Measurements from ENCODE around the gene EVPLL. TPM values are rescaled to one million over a fixed set of nuclear protein-coding genes. Genes with fewer than 3 reads are reported as not detected.
"Not testable (repeated sequence)": the region's sequence is repeated elsewhere in the genome, so short reads cannot be mapped to it uniquely, and the experiment has no call there.

EVPLL gene
- total RNA-seq, 1 experiment from 2014 or later, result 0.61 TPM

- H3K79me1 ChIP-seq (ENCODE audit: insufficient read depth, low read depth, low read length, poor library complexity, severe bottlenecking), result no peaks in the 10 kb centered on the region
- H3K9ac ChIP-seq (ENCODE audit: extremely low read depth, insufficient read length, low read length), result no peak overlapping the region
- H4K8ac ChIP-seq (replicated peaks; ENCODE audit: insufficient read length, low read depth, low read length), result no peak overlapping the region
- no peak overlapping the region for H2AFZ ChIP-seq (ENCODE audit: low read length)
- no peak overlapping the region for H3K4ac ChIP-seq (ENCODE audit: low read depth, low read length)
- no peak overlapping the region for H2BK12ac ChIP-seq (ENCODE audit: insufficient read length, low read depth, low read length)
- H3K4me1 ChIP-seq (ENCODE audit: insufficient read depth, low read length), result no peaks in the 10 kb centered on the region
- no peak overlapping the region for H2BK120ac ChIP-seq (ENCODE audit: low read depth, low read length, poor library complexity, severe bottlenecking)
- H4K5ac ChIP-seq (ENCODE audit: insufficient read length, low read depth, low read length), result no peak overlapping the region
- peak overlapping the region; percentile 80; the same call in 1 of the 2 replicates for H3K14ac ChIP-seq (ENCODE audit: insufficient read depth, low read length)
- no peak overlapping the region for H2BK20ac ChIP-seq (ENCODE audit: low read depth, low read length, poor library complexity, severe bottlenecking)
- H3K18ac ChIP-seq (ENCODE audit: insufficient read length, low read depth, low read length), result no peak overlapping the region
- no peak overlapping the region for H4K91ac ChIP-seq (ENCODE audit: insufficient read length, low read depth, low read length)
- no peak overlapping the region; a peak in 1 of 5 replicates for H3K4me3 Mint-ChIP-seq
- H2BK15ac ChIP-seq (ENCODE audit: low read depth, low read length), result no peak overlapping the region
- WGBS (ENCODE audit: extremely low coverage, insufficient read length, low lambda C conversion rate), result no CpG with 5 or more reads among the region's 36 CpGs
- H3K56ac ChIP-seq (ENCODE audit: insufficient read length, low read depth, low read length), result no peak overlapping the region
- no peaks in the 10 kb centered on the region for H3K23me2 ChIP-seq (ENCODE audit: insufficient read length, low read depth, low read length, poor library complexity, severe bottlenecking)
- H2BK5ac ChIP-seq (ENCODE audit: insufficient read length, low read length), result no peak overlapping the region
- no peaks in the 10 kb centered on the region for H3K36me3 Mint-ChIP-seq (ENCODE audit: insufficient read depth in 1 of 3, low read depth in 3 of 3)
- no peak for TF ChIP-seq CTCF (conservative IDR thresholded peaks at IDR 0.05)
- H3K27me3 Mint-ChIP-seq (ENCODE audit: low read depth), result peaks cover 13% of the 10 kb centered on the region
- peak; percentile 44 for DNase-seq
- no peaks in the 10 kb centered on the region for H3K9me3 ChIP-seq (ENCODE audit: control insufficient read depth, low read depth, low read length)
- no peak overlapping the region for H3K23ac ChIP-seq (ENCODE audit: insufficient read length, low read depth, low read length)
- no peak overlapping the region for H3K27ac ChIP-seq (ENCODE audit: insufficient read length, low read depth, low read length)
- no peak overlapping the region for H2AK5ac ChIP-seq (ENCODE audit: insufficient read length, low read length)
- no peaks in the 10 kb centered on the region for H4K20me1 ChIP-seq (ENCODE audit: control insufficient read depth, insufficient read depth, insufficient read length)
- no peak overlapping the region for H3T11ph ChIP-seq (ENCODE audit: low read length)
- H3K79me2 ChIP-seq (ENCODE audit: insufficient read depth, low read length), result no peaks in the 10 kb centered on the region
- H3K4me2 ChIP-seq (ENCODE audit: insufficient read depth, insufficient read length, low read length), result no peak overlapping the region
- H3K9me3 Mint-ChIP-seq, result no peaks in the 10 kb centered on the region
- H3K27me3 ChIP-seq (ENCODE audit: insufficient read depth, low read length), result no peaks in the 10 kb centered on the region
- peaks cover 4 to 11% of the 10 kb centered on the region in 2 experiments; a peak in 3 of 4 replicates for H3K4me1 Mint-ChIP-seq
- H3K27ac Mint-ChIP-seq, result no peak overlapping the region; a peak in 1 of 7 replicates
Observed at GRCh38 chr17:18382441-18383078, 5.0 kb downstream of the EVPLL start.

GRCh38 chr17:18383079-18383481 is 5.5 kb downstream of the EVPLL start:
- H2BK120ac ChIP-seq (ENCODE audit: low read depth, low read length, poor library complexity, severe bottlenecking); H2AFZ ChIP-seq (ENCODE audit: low read length); H2AK5ac ChIP-seq (ENCODE audit: insufficient read length, low read length); H3K27me3 ChIP-seq (ENCODE audit: insufficient read depth, low read length); H3K27ac ChIP-seq (ENCODE audit: insufficient read length, low read depth, low read length); H3K4me2 ChIP-seq (ENCODE audit: insufficient read depth, insufficient read length, low read length); H3K23ac ChIP-seq (ENCODE audit: insufficient read length, low read depth, low read length); H3K36me3 Mint-ChIP-seq (ENCODE audit: insufficient read depth in 1 of 3, low read depth in 3 of 3); H4K5ac ChIP-seq (ENCODE audit: insufficient read length, low read depth, low read length); H3K4ac ChIP-seq (ENCODE audit: low read depth, low read length); H4K20me1 ChIP-seq (ENCODE audit: control insufficient read depth, insufficient read depth, insufficient read length); H3K4me1 ChIP-seq (ENCODE audit: insufficient read depth, low read length); H3T11ph ChIP-seq (ENCODE audit: low read length); H4K91ac ChIP-seq (ENCODE audit: insufficient read length, low read depth, low read length); H3K56ac ChIP-seq (ENCODE audit: insufficient read length, low read depth, low read length); H3K79me2 ChIP-seq (ENCODE audit: insufficient read depth, low read length); H4K8ac ChIP-seq (replicated peaks; ENCODE audit: insufficient read length, low read depth, low read length); H3K9ac ChIP-seq (ENCODE audit: extremely low read depth, insufficient read length, low read length); H3K23me2 ChIP-seq (ENCODE audit: insufficient read length, low read depth, low read length, poor library complexity, severe bottlenecking); H3K9me3 Mint-ChIP-seq; H3K9me3 ChIP-seq (ENCODE audit: control insufficient read depth, low read depth, low read length); H3K18ac ChIP-seq (ENCODE audit: insufficient read length, low read depth, low read length); H3K79me1 ChIP-seq (ENCODE audit: insufficient read depth, low read depth, low read length, poor library complexity, severe bottlenecking); H2BK15ac ChIP-seq (ENCODE audit: low read depth, low read length); H2BK20ac ChIP-seq (ENCODE audit: low read depth, low read length, poor library complexity, severe bottlenecking); H3K4me3 Mint-ChIP-seq; H3K27ac Mint-ChIP-seq; H2BK12ac ChIP-seq (ENCODE audit: insufficient read length, low read depth, low read length); H2BK5ac ChIP-seq (ENCODE audit: insufficient read length, low read length): not testable (repeated sequence)
- Mint-ChIP-seq H3K4me1 (peaks cover 4 to 11% of the 10 kb centered on the region in 2 experiments; a peak in 3 of 4 replicates), H3K27me3 (ENCODE audit: low read depth) (peaks cover 13% of the 10 kb centered on the region)
- peak overlapping the region; percentile 80 for H3K14ac ChIP-seq (ENCODE audit: insufficient read depth, low read length)
- DNase-seq, result peak; percentile 73
- no CpG with 5 or more reads among the region's 36 CpGs for WGBS (ENCODE audit: extremely low coverage, insufficient read length, low lambda C conversion rate)

Data from H9 (cell line).